GM20431 (cell line): ENCODE results near the gene DHX57.

Experiments used
- in situ Hi-C: fragments of 300-500 bp; cut with MseI, MboI; formaldehyde crosslinking; loops from one replicate; pipeline ENCODE4 v1.15.0; 2020; ENCODE audit warnings: low sequenced_read_pairs; ENCODE audit not compliant: unreplicated experiment

DHX57 gene, protein sequence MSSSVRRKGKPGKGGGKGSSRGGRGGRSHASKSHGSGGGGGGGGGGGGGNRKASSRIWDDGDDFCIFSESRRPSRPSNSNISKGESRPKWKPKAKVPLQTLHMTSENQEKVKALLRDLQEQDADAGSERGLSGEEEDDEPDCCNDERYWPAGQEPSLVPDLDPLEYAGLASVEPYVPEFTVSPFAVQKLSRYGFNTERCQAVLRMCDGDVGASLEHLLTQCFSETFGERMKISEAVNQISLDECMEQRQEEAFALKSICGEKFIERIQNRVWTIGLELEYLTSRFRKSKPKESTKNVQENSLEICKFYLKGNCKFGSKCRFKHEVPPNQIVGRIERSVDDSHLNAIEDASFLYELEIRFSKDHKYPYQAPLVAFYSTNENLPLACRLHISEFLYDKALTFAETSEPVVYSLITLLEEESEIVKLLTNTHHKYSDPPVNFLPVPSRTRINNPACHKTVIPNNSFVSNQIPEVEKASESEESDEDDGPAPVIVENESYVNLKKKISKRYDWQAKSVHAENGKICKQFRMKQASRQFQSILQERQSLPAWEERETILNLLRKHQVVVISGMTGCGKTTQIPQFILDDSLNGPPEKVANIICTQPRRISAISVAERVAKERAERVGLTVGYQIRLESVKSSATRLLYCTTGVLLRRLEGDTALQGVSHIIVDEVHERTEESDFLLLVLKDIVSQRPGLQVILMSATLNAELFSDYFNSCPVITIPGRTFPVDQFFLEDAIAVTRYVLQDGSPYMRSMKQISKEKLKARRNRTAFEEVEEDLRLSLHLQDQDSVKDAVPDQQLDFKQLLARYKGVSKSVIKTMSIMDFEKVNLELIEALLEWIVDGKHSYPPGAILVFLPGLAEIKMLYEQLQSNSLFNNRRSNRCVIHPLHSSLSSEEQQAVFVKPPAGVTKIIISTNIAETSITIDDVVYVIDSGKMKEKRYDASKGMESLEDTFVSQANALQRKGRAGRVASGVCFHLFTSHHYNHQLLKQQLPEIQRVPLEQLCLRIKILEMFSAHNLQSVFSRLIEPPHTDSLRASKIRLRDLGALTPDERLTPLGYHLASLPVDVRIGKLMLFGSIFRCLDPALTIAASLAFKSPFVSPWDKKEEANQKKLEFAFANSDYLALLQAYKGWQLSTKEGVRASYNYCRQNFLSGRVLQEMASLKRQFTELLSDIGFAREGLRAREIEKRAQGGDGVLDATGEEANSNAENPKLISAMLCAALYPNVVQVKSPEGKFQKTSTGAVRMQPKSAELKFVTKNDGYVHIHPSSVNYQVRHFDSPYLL (N-terminal part only)

GRCh38 chr2:38875576-38876367 lies at the start of gene DHX57, which contains the start of gene MORN2:
DHX57 (minus strand) TSS chr2:38875934; CDS start chr2:38868405, 7,529 bp downstream.
MORN2 (plus strand) TSS chr2:38875976.
- in situ Hi-C loops, result no loop called here

DNA sequence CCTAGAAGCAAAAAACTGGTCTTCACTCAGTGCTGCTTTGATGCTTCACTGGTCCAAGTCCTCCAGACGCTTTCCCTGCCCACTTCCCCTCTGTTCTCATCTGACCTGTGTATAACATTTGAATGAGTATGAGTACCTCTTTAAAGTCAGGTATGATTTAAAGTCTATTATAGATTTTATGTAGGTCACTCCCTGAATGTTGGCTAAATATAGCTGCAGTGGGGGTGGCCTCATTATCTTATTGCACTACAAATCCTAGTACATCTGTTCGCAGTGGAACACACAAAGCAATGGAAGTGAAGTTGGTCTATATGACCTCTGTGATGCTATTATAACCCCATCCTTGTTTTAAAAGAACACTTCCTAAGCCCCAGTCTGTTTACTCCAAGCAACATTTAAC lies 47.2 kb upstream of the DHX57 start:
- in situ Hi-C loops, result no loop called here

DNA sequence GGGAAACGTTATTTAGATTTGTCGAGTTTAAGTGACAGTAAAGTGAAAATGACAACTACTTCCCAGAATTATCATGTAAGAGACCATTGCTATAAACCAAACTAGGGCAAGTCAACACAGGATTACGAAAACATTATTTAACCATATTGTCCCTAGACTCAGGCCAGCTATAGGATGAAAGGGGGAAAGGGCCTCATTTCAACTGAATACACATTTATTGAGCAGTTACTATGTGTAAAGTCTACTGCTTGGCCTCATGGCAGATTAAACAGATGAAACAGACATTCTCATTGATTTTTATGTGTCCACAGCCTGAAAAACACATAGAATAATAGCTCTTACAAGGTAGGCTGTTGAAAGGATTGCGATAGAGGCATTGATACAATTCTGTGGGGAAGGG lies 46.7 kb upstream of the DHX57 start:
- in situ Hi-C loops, result no loop called here

DNA sequence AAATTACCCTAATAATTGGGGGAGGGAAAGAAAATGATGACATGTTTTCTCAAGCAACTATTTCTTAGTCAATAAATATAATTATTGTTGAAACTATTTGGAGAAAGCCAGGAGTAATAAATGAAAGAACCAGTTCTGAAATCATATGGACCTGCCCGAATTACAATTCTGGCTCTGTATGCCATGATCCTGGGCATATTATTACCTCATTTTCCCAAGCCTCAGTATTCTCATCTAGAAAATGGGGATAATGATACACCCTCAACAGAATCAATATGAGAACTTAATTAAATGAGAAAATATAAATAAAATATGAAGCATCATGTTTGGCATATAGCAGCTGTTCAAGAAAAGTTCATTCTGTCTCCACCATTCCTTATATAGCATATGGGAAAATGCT lies 36.9 kb upstream of the DHX57 start:
- in situ Hi-C loops, result no loop called here

DNA sequence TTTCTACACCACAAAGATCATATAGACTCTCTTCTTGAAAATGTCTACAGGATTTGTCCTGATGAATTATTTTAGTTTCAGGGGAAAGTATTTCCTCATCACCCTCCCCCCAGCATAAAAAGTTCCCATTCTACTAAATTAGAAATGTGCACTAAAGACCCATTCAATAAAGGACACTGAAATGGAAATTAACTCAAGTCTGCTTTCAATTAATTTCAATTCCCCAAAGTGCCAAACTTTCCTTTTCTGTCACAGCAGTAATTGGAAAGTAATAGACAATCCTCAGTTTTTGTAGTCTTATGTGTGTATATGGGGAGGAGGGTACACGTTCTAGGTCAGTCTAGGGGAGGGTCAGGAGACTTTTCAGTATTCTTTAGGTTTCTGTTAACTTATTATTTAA lies 35.5 kb upstream of the DHX57 start:
- in situ Hi-C loops, result no loop called here

DNA sequence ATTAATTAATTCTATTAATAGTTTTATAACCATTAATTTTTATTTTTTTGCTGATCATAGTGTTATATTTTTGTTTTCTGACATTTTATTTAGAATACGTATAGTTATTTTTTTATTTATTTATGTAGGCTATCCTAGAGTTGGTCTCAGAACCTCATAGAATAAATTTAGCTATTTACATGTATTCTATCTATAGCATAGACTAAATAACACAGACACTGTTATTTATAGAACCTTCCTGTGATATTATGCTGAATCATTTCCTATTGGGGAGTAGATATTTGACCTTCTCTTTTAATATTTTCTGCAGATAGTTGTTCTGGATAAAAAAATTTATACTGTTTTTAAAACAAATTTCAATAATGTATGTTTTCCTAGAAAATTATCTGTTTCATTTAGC lies 34.1 kb upstream of the DHX57 start:
- in situ Hi-C loops, result no loop called here

DNA sequence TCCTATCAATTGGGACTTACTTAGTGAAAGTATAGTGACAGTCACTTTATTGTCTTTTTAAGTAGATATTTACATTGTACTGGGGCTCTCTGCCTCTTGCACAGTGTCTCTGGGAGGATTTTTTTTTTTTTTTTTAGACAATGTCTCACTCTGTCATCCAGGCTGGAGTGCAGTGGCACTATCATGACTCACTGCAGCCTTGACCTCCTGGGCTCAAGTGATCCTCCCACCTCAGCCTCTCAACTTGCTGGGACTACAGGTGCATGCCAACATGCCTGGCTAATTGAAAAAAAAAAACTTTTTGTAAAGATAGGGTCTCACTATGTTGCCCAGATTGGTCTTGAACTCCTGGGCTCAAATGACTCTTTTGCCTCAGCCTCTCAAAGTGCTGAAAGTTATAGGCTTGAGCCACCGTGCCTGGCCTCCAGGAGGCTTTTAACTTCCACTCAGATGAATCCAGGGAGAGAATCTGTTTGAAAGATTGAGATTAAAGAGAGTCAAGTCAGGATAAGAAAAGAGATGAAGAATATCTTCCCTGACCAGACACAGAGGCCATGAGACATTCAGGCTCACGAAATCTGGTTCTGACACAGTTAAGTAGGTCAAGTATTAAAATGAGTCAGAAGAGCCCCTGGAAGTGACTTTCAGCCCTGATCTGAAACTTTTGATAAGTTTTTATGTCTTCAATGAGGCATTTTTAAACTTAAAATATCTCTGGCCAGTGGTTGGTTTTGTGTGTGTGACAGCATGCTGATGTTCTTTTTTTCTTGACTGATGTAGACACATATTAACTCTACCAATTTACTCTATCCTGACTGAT lies 32.2 kb upstream of the DHX57 start:
- in situ Hi-C loops, result no loop called here

DNA sequence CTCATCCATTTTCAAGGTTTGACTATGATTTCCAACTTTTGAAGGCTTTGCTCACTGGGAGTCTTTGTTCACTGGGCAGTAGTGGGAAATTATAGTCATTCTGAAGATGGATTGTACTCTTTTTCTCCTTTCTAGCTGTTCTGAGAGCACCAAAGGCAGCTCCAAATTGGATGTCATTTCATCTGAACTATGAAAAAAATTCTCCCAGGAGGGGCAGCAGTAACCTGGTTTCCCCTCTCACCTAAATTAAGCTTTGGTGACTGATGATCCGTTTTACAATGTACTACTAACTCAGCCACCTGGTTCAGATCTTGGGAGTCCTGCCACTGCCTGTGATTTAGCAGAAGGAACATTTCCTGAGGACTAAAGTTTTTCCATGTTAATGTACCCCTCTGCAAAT lies 31.5 kb upstream of the DHX57 start:
- in situ Hi-C loops, result no loop called here

GRCh38 chr2:38905251-38905650 lies 29.5 kb upstream of the DHX57 start:
- in situ Hi-C loops, result no loop called here

DNA sequence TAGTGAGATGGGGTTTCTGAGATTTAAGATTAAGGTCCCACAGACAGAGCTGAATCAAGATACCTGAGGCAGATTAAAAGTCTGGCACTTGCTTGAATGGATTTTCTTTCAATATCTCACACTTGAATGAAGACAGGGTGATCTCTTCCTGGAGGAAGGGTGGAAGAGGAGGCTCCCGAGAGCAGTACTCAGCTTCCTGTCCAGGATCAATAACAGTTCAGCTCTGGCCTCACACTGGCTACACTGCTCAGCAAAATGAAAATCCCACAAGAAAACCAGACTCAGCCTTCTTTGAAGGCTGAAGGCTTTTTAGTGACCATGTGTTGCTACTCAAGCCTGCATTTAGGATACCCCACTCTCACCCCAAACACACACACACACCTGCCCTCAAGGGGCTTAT lies 25.0 kb upstream of the DHX57 start:
- in situ Hi-C loops, result no loop called here

- in situ Hi-C loops, result no loop called here
These were observed 22.5 kb upstream of the DHX57 start for GRCh38 chr2:38898256-38898655.

- in situ Hi-C loops, result no loop called here
These were observed 17.1 kb upstream of the DHX57 start for GRCh38 chr2:38892819-38893218.

- in situ Hi-C loops, result no loop called here
These were observed 13.8 kb upstream of the DHX57 start, which contains the start of gene ARHGEF33 for GRCh38 chr2:38889575-38889974. ARHGEF33 (plus strand) TSS chr2:38889875; CDS start chr2:38919448, 29,573 bp downstream.

DNA sequence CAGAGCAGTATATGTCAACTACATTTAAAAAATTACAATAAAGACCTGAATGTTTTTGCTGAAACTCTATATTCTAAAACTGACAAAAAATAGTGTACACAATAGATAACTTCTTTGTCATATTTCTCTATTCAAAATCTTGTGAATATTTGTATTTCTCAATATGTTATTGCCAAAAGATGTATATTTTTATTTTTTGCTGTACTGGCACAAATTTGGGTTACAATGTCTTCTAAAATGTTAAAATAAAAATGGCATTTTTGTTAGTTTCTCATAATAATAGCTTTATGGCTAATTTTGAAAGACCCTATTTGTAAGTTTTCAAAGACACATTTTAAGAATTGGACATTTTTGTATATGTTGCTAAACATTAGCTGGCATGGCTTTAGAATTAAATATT lies 13.3 kb upstream of the DHX57 start:
- in situ Hi-C loops, result no loop called here

GRCh38 chr2:38887902-38888554 lies 12.3 kb upstream of the DHX57 start:
- in situ Hi-C loops, result no loop called here

DNA sequence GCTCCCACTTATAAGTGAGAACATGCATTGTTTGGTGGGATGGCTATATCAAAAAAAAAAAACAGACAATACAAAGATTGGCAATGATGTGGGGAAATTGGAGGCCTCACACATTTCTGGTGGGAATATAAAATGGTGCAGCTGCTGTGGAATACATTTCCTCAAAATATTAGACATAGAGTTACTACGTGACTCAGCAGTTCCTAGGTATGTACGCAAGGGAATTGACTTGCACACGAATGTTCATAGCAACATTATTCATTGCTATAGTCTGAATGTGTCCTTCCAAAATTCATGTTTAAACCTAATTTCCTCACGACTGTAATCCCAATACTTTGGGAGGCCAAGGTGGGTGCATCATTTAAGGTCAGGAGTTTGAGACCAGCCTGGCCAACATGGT lies 11.6 kb upstream of the DHX57 start:
- in situ Hi-C loops, result no loop called here

DNA sequence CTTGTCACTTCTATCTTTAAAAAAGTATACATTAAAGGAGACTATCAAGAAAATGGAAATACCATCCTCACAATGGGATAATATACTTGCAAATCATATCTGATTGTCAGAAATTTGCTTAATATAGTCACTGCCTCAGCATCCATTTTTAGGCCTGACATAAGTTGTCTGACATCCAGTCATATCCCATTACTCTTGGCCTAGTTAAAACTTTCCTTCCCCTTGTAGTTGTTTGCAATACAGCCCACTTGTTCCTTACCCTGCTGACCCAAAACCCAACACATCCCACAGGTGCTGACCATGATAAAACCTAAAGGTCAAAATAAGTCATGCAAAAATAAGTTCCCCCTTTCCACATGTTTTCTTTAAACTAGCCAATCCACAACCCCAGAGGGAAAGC lies 10.3 kb upstream of the DHX57 start:
- in situ Hi-C loops, result no loop called here

DNA sequence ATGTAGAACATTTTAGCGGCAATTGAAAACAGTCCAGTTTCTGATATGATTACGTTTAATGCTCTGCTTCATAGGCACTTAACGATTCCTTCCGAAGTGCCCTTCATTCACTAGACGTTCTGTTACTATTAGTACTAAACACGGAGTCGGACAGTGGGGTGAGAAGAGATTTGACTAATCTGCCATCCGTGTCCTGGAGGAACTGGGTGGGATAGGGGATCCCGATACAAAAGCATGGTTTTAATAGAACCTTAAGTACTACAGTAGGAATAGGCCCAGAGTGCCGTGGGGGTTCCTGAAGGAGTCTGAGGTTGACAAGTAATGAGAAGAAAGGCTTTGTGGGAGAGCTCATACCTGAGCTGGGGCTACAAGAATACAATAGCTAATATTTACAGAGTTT lies 673 bp upstream of the DHX57 start:
- in situ Hi-C loops, result no loop called here
